Retina (tissue), 1 donor: Measurements from ENCODE around the gene AKR1E2.

ENCODE experiments used
- DNase-seq: peaks from one replicate; pipeline ENCODE4 v3.0.0-alpha.2; 2016

Gene AKR1E2

GRCh38 chr10:4847561-4848355 is 21.8 kb downstream of the AKR1E2 start:
- DNase-seq, result no peak

GRCh38 chr10:4848356-4849041 is 22.5 kb downstream of the AKR1E2 start:
- no peak for DNase-seq

DNA sequence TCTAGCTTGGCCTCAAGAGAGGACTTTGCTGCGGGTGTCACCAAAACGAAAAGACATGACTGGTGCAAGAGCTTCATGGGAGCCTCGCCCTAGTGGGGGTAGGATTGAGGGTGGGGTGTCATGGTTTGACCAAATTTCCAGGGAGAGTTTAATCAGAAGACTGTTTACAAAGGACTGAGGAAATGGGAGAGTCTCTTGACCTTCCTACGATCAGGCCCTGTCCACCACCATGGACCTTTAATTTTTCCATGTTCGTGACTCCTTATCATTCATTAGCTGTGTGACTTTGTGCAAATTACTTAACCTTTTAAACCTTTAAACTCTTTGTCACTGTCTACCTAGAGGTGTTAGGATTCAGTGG is 23.0 kb downstream of the AKR1E2 start:
- no peak for DNase-seq

DNA sequence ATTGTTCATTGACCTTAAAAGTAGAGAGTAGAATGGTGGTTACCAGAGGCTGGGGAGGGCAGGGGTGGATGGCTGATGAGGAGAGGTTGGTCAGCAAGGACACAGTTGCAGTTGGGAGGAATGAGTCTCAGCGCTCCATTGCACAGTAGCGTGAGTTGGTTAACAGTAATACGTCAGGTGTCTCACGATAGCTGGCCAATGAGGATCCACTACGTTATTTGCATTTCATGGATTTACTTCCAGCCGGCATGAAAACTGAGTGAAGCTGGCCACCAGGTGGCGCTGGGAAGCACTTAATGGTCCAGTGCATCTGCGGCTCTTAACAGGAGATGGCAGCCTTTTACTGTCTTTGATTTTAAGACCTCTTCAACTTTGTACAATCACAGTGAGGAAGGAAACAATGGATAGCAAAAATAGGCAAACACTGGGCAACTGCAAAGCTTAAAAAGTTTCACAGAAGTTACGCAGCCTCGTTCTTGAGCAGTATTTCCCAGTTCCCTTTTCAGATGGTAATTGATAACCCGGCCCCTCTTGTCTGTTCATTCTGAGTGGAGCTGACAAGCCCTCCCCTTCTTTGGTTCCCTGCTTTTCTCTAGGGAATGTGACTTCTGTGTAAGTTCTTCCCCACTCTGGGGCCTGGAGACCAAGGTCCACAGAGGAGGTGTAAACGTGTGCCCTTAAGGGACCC is 23.7 kb downstream of the AKR1E2 start:
- DNase-seq, result peak; percentile 89

DNA sequence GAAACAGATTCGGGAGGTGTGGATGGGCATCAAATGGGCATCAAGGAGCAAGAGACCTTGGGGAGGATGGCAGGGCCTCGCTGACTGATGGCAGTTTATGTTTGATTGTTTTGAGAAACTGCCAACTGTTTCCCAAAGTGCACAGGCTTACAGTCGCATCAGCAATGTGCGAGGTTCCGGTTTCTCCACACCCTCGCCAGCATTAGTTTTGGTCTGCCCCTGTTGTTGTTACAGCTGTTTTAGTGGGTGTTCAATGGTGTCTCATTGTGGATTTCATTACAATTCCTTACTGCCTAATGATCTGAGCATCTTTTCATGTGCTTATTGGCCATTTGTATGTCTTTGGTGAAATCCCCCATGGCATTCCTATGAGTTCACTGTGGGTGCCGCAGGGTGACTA is 24.4 kb downstream of the AKR1E2 start:
- DNase-seq, result no peak

- DNase-seq, result no peak
Measured at GRCh38 chr10:4851176-4851575, 25.2 kb downstream of the AKR1E2 start.

DNA sequence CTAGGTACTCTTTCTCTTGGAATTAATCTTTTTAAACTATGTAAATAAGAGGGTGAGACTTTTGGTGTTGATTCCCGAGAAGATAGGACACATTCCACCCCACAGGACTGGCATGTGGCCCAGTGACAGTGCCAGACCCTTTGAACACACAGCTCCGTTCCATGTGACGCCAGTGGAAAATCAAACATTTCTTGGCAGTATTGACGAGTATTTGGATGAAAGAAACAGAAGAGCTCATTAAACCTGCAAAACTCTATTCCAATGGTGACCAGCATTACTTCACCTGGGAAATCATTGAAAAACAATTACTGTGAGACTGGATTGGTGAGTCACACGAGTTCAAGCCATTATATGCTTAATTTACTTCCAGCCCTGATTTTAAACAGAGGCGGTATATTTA is 25.8 kb downstream of the AKR1E2 start:
- no peak for DNase-seq

GRCh38 chr10:4865945-4866661 is 40.1 kb downstream of the AKR1E2 start:
- no peak for DNase-seq

DNA sequence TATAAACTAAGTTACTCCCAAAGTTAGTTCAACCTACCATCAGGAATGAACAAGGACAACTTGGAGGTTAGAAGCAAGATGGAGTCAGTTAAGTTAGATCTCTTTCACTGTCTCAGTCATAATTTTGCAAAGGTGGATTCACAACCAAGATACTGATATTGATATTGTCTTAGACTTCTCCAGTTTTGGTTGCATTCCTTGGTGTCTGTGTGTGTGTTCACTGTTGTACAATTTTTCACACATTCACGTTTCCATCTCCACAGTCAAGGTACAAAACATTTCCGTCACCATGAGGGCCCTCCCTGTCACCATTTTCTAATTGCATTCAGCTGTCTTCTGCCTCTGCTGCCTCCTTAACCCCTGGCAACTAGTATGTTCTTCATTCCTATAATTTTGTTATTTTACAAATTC is 41.1 kb downstream of the AKR1E2 start:
- DNase-seq, result no peak

GRCh38 chr10:4867520-4868356 is 41.7 kb downstream of the AKR1E2 start:
- no peak for DNase-seq

GRCh38 chr10:4868357-4868657 is 42.3 kb downstream of the AKR1E2 start:
- DNase-seq, result no peak

DNA sequence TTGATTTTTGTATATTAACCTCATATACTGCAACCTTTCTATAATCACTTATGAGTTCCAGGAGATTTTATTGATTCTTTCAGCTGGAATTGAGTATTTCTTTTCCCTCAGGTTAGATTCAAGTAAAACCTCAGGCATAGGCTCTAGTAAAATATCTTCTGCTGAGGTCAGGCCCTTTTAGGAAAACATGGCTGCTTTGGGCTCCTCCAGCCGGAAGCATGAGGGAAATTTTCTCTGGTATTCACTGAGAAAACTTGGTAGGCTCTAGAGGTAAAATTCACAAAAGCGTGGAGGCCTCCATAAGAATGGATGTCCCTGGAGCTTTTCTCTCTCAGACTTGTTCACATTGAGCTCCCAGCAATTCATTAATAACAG is 56.7 kb downstream of the AKR1E2 start:
- DNase-seq, result no peak

DNA sequence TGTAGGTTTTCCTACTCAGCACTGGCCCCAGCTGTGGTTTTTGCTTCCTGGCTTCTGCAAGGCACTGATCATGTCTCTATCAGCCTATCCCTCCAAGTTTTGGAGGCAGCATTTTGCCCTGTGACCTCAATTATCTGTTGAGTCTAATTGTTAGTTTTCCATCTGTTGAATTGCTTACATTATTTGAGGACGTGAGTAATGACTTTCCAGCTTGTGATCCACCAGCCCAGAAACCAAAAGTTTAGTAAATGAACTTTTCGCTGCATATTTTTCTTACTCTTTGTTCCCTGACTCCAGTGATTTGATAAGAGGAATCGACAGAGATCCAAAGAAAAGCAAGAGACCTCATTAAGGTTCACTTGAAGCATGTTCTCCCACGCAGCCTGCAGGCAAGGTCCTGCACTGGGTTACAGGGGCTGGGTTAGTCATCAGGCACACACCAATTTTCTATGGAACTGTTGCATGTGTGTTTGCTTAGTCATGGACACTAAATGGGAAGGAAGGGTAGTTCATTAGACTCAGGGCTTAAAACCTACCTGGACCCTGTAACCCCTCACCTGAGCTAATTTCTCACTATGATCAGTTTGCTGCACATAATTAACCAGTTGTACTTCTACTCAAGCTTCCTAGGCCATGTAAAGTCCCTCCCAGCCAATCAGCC is 57.2 kb downstream of the AKR1E2 start:
- no peak for DNase-seq

GRCh38 chr10:4885162-4885561 is 59.2 kb downstream of the AKR1E2 start:
- DNase-seq, result no peak

DNA sequence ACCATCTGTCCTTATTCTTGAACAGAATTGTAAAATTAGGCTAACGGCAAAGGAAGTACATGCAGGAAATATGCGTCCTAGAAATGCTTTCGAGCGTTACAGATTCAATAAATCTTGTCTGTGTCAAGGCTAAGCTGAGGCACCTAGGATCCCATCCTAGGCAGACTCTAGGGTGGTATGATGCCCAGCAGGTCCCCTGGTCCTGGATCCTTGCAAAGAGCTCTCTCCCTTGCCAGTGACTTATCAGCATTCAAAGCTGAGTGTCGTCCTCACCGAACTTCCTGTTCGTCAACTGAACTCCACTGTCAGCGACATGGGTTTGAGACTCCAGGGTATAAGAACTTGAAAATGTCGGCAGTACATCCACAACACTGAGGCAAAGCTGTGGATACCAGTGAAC is 61.5 kb downstream of the AKR1E2 start:
- no peak for DNase-seq

DNA sequence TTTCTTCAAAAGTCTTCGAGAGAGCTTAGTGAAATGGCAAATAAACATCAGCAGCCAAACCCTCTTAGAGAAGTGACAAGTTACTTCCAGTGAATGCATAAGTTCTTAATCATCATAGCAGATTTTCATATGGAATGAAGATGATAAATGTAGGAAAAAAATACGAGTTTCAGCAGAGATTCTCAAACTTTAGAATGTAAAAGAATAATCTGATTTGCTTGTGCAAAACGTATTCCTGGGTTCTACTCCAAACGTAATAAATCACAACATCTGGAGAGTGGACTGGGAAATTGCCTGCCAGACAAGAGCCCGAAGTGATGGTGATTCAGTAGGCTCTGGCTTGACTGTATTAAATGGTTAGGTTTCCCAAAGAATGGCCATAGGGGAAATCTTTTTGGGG is 62.2 kb downstream of the AKR1E2 start:
- no peak for DNase-seq

DNA sequence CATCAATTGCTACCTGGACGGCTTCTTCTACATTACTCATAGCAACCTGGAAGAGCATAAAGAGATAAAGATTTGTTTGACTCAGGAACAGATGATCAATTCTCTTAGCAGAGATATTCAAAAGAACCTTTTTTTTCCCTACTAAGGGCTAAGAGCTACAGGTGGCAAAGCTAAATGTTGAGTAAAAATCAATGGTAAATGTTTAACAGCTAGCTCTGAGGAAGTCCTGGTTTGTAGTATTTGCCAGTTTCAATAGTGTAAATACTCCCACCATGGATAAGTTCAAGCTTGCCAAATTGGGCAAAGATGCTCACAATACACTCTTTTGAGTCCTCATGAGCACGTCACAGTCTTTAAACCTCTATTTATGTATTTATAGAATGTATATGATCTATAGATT is 64.0 kb downstream of the AKR1E2 start:
- DNase-seq, result no peak

DNA sequence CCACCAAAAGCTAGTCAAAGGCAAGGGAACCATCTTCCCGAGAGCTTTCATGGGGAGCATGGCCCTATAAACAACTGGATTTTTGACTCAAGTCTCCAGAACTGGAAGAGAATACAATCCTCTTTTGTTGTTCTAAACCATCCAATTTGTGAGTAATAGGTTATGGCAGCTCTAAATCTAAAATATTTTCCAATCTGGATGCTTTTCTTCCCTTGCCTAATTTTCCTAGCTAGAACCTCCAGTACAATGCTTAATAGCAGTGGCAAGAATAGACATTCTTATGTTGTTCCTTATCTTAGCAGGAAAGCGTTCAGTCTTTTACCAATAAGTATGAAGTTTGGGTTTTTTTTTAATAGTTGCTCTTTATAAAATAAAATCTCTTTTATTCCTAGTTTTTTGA is 66.7 kb downstream of the AKR1E2 start:
- DNase-seq, result no peak

GRCh38 chr10:4894335-4894734 is 68.3 kb downstream of the AKR1E2 start:
- DNase-seq, result no peak
